GM21619 (cell line): Measurements from ENCODE around the gene CD300H.
"Not testable (repeated sequence)": the region's sequence is repeated elsewhere in the genome, so short reads cannot be mapped to it uniquely, and the experiment has no call there.

Experiments used
- ATAC-seq: cut with Tn5 transposase; IDR thresholded peaks from one replicate; pipeline ENCODE4 v1.9.1; 2021; ENCODE audit not compliant: unreplicated experiment

The CD300H gene

GRCh38 chr17:74585711-74586110 is 18.4 kb upstream of the CD300H start:
- ATAC-seq, result no peak

DNA sequence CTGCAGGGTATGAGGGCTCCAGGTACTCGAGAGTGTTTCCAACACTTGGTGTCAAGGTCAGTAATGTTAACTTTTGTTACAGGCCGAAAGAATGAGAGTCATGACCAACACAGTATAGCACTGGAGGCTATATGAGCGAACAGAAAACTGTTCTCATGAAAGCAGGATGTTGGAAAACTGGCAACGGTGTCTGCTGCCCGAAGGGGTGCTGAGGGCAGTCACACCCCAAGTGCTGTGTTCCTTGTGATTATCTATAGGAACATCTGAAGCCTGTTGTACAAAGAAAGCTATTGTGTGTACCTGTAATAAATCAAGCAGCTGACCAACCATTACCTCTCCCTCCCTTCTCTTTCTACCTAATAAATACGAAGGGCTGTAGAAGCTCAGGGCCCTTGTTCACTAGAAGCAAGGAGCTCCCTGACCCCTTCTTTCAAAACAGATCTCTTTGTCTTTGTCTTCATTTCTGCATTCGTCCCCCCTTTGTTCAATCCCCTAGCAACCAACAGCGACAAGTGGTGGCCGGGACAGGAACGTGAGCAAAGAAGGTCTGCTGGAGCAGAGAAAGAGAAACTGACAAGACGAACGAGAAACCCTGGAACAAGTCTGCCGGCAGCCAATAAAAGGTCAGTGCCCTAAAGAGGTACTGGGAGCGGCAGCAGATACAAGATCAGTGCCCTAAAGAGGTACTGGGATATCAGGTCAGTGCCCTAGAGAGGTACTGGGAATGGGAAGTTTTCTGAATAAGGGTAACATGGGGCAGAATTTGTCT is 17.2 kb upstream of the CD300H start:
- no peak for ATAC-seq

- ATAC-seq, result no peak
Observed at GRCh38 chr17:74582633-74583032, 15.3 kb upstream of the CD300H start.

DNA sequence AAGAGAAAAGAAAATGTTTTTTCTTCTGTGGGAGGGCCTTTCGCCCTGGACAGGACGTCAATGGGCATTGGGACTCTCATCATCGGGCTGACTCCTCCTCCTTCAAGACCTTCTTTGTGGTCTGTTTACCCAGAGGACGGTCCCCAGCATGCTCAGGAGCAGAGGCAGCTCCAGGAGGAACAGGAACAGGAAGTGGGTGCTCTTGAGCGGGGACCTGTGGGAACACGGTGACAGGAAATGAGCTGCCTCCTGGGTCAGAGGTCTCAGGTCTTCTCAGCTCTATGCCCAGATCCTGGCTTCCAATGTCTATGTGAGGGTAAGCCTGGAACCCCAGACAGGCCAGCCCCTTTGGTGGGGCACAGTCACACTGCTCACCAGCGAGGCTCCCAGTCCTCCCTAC is 12.6 kb upstream of the CD300H start:
- ATAC-seq, result no peak

DNA sequence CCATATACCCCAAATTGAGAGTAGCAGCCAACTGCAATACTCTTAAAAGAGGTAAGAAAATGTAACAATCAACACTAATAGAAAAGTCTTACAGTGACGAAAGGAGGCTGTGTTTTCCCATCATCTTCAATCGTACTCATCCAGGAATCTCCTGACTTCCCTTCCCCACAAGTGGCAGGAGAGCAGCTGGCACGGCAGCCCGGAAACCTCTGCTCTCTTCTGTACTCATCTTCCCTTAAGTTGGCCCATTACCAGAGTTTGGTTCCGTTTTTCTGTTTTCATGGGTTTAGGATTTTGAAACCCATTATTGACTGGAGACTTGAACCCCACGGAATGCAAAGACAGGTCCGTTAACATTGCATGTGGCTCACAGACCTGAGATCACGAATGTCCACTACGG is 11.7 kb upstream of the CD300H start:
- no peak for ATAC-seq

DNA sequence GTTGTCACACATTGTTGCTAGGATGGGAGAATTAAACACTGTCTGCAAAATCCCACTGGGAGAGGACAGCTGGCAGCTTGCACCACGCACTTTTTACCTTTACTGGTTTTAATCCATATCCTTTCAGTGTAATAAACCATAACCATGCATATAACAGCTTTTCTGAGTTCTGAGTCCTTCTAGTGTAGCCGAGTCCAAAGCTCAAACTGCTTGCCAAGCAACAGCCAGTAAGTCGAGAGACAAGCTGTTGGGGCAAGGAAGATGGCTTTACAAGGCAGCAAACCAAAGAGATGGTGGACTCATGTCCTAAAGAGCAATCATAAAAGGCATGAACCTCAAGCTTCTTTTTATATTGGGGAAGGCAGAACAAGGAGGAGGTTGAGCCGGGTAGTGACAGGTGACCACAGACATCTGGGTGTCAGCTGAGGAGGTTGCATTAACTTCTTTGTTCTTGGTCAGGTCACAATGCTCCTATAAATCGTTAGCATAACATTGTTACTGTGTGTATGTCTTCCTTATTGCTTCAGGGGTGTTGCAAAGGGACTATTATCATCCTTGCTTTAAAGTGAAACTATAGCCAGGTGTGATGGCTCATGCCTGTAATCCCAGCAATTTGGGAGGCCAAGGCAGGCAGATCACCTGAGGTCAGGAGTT is 7.3 kb upstream of the CD300H start:
- no peak for ATAC-seq

DNA sequence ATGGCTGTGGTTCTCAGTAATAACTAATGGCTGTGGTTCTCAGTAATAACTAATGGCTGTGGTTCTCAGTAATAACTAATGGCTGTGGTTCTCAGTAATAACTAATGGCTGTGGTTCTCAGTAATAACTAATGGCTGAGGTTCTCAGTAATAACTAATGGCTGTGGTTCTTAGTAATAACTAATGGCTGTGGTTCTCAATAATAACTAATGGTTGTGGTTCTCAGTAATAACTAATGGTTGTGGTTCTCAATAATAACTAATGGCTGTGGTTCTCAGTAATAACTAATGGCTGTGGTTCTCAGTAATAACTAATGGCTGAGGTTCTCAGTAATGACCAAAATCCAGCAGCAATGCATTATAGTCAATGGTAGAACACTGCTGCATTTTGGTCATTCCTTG is 6.3 kb upstream of the CD300H start:
- ATAC-seq, result not testable (repeated sequence)

DNA sequence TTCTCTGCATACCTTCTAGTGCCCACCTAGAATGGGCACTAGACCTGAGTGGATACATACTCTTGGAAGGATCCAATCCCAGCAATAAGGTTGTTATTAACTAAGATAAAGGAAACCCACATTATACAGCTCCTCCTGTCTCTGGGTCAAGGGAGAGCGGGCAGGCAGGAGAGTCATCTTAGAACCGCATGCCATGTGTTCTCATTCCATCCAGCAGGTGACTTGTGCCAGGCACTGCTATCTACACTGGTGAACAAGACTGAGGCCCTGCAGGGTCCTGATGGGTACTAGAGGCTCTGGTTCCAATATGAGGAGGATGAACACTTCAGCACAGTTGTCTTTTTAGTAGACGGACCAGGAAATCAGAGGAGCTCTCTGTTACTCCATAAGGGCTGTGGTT is 5.9 kb upstream of the CD300H start:
- no peak for ATAC-seq

- ATAC-seq, result no peak
Observed at GRCh38 chr17:74571621-74572270, 4.4 kb upstream of the CD300H start.

DNA sequence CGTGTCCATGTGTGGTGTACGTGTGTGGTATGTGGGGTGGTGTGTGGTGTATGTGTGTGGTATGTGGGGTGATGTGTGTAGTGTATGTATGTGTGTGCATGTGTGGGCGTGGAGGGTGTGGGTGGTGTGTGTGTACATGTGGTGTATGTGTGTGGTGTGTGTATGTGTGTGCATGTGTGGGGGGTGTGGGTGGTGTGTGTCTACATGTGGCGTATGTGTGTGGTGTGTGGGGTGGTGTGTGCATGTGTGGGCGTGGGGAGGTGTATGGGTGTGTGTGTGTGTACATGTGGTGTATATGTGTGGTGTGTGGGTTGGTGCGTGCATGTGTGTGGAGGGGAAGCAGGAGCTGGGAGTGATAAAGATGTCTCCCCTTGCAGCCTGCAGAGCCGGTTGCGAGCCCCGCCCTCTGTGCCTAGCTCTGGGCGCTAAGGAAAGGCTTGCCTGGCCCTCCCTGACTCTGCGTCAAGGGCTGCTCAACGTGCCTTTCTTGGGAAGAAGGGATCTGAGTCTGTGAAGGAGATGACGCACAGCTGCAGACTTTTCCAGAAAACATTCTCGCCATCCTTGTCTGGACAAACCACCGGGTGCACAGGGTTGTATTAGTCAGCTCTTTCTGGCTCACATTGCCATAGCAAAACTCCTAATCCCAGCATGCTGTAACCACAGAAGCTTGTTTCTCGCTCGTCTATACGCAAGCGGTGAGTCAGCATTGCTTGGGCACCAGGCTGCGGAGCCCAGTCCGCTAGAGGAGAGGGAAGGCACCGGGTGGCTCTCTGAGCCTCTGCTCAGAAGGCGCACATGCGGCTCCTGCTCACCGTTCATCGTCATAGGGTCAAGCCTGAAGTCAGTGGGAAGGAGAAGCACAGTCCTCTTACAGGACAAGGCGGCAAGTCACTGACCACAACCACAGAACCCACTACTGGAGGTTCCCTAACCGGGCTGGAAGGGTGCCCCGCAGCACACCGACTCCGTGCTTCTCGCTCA is 2.0 kb upstream of the CD300H start:
- ATAC-seq, result no peak

- ATAC-seq, result no peak
Observed at GRCh38 chr17:74568106-74568873, 981 bp upstream of the CD300H start.

DNA sequence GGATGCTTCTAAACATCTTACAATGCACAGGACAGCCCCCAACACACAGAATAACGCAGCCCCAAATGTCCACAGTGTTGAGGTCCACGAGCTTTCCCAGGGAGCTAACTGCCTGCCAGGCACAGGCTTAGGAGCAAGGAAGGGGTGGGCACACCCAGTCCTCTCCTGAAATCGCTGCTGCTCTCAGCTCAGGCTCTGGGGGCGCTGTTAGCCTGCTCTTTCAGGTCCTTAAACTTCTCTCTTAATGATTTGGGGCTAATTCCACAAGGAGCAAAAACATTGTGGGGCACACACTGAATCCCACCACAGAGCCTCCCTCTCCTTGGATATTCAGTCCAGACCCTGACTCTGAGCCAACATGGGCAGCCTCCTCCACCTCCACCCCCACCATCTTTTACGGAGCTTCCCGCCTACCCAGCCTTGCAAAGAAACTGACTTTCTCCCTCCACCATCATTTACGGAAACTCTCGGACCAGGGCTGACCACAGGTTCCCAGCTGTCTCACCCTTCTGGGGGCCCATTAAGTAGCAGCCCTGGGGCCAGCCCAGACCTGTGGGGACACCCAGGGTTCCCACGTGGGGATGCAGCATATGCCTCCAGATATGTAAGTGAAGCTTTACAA is 1.1 kb downstream of the CD300H start:
- ATAC-seq, result no peak

- no peak for ATAC-seq
Observed at GRCh38 chr17:74565126-74565525, 2.2 kb downstream of the CD300H start.

DNA sequence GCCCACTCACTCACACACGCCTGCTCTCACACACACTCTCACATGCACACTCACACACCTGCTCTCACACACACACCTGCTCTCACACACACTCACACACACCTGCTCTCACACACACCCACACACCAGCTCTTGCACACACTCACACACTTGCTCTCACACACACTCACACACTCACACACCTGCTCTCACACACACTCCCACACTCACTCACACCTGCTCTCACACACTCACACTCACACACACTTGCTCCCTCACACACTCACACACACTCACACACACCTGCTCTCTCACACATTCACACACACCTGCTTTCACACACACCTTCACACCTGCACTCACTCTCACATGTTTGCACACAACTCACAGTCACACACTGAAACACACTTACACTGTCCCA is 4.0 kb downstream of the CD300H start:
- ATAC-seq, result no peak

- no peak for ATAC-seq
Observed at GRCh38 chr17:74561586-74561985, 5.7 kb downstream of the CD300H start.

- ATAC-seq, result no peak
Observed at GRCh38 chr17:74558882-74559519, 8.3 kb downstream of the CD300H start.

- not testable (repeated sequence) for ATAC-seq
Observed at GRCh38 chr17:74558402-74558801, 8.9 kb downstream of the CD300H start.

GRCh38 chr17:74555427-74555940 is 11.8 kb downstream of the CD300H start:
- ATAC-seq, result no peak

DNA sequence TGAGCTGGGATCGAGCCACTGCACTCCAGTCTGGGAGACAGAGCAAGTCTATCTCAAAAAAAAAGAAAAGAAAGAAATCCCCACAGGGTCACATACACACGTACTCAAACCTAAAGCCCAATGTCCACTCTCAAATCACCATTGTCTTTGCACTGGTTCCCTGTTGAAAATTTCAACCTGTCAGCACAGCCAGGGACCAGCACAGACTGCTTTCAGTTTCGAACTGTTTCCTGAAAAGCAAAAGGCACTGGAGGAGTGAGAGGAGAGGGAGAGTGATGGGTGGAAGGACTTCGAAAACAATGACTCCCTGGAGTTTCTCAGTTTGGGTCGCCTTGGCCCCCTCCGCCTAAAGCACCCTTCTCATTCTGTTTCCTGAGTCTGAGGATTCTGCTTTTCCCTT is 12.4 kb downstream of the CD300H start:
- ATAC-seq, result no peak
